PC-9 (cell line): ENCODE data around the gene CD36.

Experiments
- EZH2 ChIP-seq: fragments of 200-600 bp; sonication (generic); IDR thresholded peaks from 2 replicates; pipeline ENCODE4 v1.8.0; 2017; ENCODE audit warnings: antibody characterized with exemption, low read depth
- TF ChIP-seq, protein P1 (sequence below): fragments of 200-600 bp; sonication (generic); conservative IDR thresholded peaks from 2 replicates; pipeline ENCODE4 v1.6.1; 2017; ENCODE audit warnings: mixed run types, antibody characterized with exemption, mild to moderate bottlenecking, moderate library complexity

DNA sequence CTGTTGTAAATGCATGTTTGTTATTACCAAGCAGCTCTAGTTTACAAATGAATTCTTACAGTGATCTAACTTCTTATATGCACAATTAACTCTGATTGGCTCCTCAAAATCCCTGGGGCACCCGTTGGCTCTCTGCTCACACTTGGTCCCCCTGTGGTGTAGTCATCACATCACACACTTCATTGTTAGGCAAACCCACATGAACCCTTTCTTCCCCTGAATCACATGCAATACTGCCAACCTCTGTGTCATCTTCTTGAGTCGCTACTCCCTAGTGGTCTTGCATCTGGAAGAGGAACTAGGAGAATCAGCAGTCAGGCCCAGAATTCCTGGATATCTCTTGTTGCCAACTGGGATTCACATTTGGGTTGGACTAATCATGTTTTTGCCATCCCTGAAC, 73.1 kb downstream of the CD36 start:
- TF ChIP-seq, protein P1, sequence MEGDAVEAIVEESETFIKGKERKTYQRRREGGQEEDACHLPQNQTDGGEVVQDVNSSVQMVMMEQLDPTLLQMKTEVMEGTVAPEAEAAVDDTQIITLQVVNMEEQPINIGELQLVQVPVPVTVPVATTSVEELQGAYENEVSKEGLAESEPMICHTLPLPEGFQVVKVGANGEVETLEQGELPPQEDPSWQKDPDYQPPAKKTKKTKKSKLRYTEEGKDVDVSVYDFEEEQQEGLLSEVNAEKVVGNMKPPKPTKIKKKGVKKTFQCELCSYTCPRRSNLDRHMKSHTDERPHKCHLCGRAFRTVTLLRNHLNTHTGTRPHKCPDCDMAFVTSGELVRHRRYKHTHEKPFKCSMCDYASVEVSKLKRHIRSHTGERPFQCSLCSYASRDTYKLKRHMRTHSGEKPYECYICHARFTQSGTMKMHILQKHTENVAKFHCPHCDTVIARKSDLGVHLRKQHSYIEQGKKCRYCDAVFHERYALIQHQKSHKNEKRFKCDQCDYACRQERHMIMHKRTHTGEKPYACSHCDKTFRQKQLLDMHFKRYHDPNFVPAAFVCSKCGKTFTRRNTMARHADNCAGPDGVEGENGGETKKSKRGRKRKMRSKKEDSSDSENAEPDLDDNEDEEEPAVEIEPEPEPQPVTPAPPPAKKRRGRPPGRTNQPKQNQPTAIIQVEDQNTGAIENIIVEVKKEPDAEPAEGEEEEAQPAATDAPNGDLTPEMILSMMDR: no peak
- TF ChIP-seq EZH2: no peak
